HG03175 (cell line): ENCODE results near the gene ADCYAP1R1.
"Not testable (repeated sequence)": the region's sequence is repeated elsewhere in the genome, so short reads cannot be mapped to it uniquely, and the experiment has no call there.

ENCODE experiments used
- ATAC-seq: cut with Tn5 transposase; IDR thresholded peaks from one replicate; pipeline ENCODE4 v1.9.1; 2021; ENCODE audit warnings: mild to moderate bottlenecking, moderate library complexity; ENCODE audit not compliant: unreplicated experiment

Gene ADCYAP1R1

DNA sequence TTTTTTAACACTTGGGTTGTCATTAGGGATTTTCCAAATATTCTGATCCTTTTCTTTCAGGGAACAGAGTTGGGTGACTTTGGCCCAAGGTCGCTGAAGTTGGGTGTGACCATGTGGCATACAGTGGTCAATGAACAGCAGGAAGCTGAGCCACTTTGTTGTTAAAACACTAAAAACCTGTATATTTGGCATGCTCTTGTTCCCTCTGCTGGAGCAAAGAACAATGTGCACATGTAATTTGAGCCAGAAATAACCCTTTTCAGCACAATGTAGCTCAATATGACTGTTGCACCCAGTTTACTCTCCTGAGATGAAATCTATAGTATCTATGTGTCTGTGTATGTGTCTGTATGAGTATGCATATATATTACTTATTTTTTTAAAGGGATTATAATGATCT lies 74.9 kb downstream of the ADCYAP1R1 start:
- ATAC-seq, result no peak

GRCh38 chr7:31129067-31129466 lies 77.0 kb downstream of the ADCYAP1R1 start:
- ATAC-seq, result no peak

GRCh38 chr7:31133497-31133896 lies 81.4 kb downstream of the ADCYAP1R1 start:
- ATAC-seq, result no peak

- peak; percentile 94 for ATAC-seq
These were observed 82.4 kb downstream of the ADCYAP1R1 start for GRCh38 chr7:31134246-31135188.

DNA sequence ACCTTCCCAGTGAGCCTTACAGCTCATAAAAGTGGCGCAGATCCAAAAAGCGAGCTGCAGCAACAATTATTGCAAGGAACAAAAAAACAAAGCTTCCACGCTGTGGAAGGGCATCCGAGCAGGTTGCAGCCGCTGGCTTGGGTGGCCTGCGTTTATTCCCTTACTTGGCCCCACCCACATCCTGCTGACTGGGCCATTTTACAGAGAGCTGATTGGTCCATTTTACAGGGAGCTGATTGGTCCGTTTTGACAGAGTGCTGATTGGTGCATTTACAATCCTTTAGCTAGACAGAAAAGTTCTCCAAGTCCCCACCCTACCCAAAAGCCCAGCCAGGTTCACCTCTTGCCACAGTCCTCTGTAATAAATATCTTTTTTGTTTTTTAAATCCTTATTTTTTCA lies 85.1 kb downstream of the ADCYAP1R1 start:
- ATAC-seq, result no peak

GRCh38 chr7:31145339-31145738 lies 93.2 kb downstream of the ADCYAP1R1 start:
- no peak for ATAC-seq

- no peak for ATAC-seq
These were observed 93.9 kb downstream of the ADCYAP1R1 start for GRCh38 chr7:31146030-31146429.

DNA sequence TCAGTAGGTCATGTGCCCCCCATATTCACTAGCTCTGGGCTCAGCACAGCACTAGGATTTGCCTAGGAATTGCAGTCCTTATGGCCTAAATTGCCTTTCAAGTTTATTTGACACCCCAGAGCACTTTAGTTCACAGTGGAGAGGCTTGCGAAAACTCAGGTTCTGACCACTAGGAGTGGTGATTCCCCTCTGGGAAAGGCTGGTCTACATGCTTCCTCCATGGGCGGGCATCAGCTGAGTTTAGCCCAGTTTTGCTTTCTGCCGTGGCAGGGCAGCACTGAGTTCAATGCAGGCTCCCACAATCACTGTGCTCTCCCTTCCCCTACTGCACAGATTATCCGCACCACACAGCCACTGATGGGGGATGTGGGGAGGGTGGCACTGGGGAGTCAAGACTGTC lies 94.4 kb downstream of the ADCYAP1R1 start:
- ATAC-seq, result no peak

- no peak for ATAC-seq
These were observed 99.7 kb downstream of the ADCYAP1R1 start for GRCh38 chr7:31151849-31152248.

DNA sequence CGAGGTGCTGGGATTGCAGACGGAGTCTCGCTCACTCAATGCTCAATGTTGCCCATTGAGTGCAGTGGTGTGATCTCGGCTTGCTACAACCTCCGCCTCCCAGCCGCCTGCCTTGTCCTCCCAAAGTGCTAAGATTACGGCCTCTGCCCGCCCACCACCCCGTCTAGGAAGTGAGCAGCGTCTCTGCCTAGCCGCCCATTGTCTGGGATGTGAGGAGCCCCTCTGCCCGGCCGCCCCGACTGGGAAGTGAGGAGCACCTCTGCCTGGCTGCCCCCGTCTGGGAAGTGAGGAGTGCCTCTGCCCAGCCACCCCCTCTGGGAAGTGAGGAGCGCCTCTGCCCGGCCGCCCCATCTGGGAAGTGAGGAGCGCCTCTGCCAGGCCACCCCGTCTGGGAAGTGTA lies 101.2 kb downstream of the ADCYAP1R1 start:
- ATAC-seq, result not testable (repeated sequence)

- no peak for ATAC-seq
These were observed 108.8 kb downstream of the ADCYAP1R1 start for GRCh38 chr7:31160941-31161340.
